Measurements from ENCODE around the gene PITPNM3.

GRCh38 chr17:6558276-6558675, 1.9 kb upstream of the PITPNM3 start:
- TF ChIP-seq POLR2A (IDR thresholded peaks at IDR 0.05) (no peak), CTCF (IDR thresholded peaks at IDR 0.05) (no peak), EP300 (IDR thresholded peaks at IDR 0.05) (no peak)

Data from gastroesophageal sphincter (tissue), 3 donors.